Effector memory CD4-positive, alpha-beta T cell (primary cell): ENCODE results near the gene PLCE1.

Source experiments
- DNase-seq, 3 donors: peaks; one replicate each; pipeline ENCODE4 v3.0.0-alpha.2; 2020
- H3K27ac ChIP-seq: 2 replicates; pipeline ENCODE4 v1.7.0; 2013; ENCODE audit warnings: mild to moderate bottlenecking, low read length, moderate library complexity; ENCODE audit not compliant: insufficient read depth, poor library complexity, severe bottlenecking
- H3K27me3 ChIP-seq: replicated peaks from 2 replicates; pipeline ENCODE4 v1.7.0; 2013; ENCODE audit warnings: mild to moderate bottlenecking, low read length; ENCODE audit not compliant: insufficient read depth, control insufficient read depth, poor library complexity, severe bottlenecking
- H3K36me3 ChIP-seq: 2 replicates; pipeline ENCODE4 v1.7.0; 2013; ENCODE audit warnings: mild to moderate bottlenecking, low read length, moderate library complexity; ENCODE audit not compliant: control insufficient read depth, insufficient read depth
- H3K4me1 ChIP-seq: 2 replicates; pipeline ENCODE4 v1.7.0; 2013; ENCODE audit warnings: low read length, mild to moderate bottlenecking; ENCODE audit not compliant: control insufficient read depth, insufficient read depth, poor library complexity, severe bottlenecking
- H3K4me3 ChIP-seq: 2 replicates; pipeline ENCODE4 v1.7.0; 2013; ENCODE audit warnings: low read length, low read depth, mild to moderate bottlenecking; ENCODE audit not compliant: insufficient read depth, poor library complexity, severe bottlenecking
- H3K9me3 ChIP-seq: 2 replicates; pipeline ENCODE4 v1.7.0; 2013; ENCODE audit warnings: mild to moderate bottlenecking, low read length, moderate library complexity; ENCODE audit not compliant: control insufficient read depth

Gene PLCE1

DNA sequence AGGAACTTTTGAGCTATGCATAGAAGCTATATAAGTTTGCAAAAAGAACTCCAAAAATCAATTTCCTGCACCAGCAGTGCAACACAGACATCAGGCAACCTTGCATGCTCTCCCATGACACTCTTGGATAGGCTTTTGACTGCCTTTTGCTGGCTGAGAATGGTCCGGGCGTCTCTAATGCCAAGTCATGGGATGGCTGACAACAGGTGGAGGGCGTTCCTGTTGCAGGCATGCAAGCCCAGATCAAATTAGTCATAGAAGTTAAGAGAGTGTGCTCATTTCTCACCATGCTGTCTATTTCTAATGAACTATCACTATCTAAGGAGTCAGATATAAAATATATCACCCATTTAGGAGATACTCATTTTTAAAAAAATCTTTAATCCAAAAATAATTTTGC is 8.4 kb downstream of the PLCE1 start:
- no peaks in the 10 kb centered on the region for H3K9me3 ChIP-seq
- no peaks in the 10 kb centered on the region for H3K36me3 ChIP-seq
- no peak overlapping the region for H3K27ac ChIP-seq
- H3K27me3 ChIP-seq = no peaks in the 10 kb centered on the region
- no peak for DNase-seq
- H3K4me3 ChIP-seq = no peak overlapping the region
- H3K4me1 ChIP-seq = no peaks in the 10 kb centered on the region

DNA sequence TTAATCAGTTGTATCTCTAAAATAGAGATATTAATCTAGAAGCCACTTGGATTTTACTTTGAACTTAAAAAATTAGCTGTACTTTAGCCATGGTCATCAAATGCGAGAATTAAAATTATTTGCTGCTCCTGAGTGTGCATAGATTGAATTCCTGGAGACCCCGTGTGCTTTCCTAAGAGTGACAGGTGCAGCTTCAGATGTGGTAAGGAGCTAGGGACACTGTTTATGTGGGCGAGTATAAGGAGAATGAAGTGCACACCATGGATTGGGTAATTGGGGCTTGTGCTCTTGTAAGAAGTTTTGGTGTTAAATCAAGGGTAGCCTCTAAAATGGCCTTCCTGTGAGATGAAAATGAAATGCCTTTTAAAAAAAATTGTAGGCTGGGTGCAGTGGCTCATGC is 9.8 kb downstream of the PLCE1 start:
- Histone ChIP-seq H3K27me3 (no peaks in the 10 kb centered on the region), H3K36me3 (no peaks in the 10 kb centered on the region), H3K4me3 (no peak overlapping the region), H3K4me1 (no peaks in the 10 kb centered on the region), H3K27ac (no peak overlapping the region), H3K9me3 (no peaks in the 10 kb centered on the region)
- DNase-seq = no peak

DNA sequence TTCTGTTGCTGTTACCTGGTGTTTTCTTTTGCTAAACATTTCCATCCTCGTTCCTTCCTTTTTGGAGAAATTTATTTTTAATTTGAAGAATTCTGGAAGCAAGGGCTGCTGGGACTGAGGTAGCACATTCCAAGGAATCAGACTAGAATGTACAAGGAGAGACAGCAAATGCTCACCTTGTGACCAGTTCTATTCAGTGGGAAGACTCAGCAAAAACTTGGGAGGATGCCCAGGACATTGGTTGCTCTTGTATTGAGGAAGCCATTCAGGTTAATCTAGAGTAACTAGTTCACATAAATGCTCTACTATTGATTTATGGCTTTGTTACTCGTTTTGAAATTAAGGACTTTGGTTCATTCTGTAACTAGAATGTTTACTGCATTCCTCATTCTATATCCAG is 11.3 kb downstream of the PLCE1 start:
- Histone ChIP-seq H3K27ac (no peak overlapping the region), H3K27me3 (no peaks in the 10 kb centered on the region), H3K36me3 (no peaks in the 10 kb centered on the region), H3K4me3 (no peak overlapping the region), H3K9me3 (no peaks in the 10 kb centered on the region), H3K4me1 (no peaks in the 10 kb centered on the region)
- no peak for DNase-seq

DNA sequence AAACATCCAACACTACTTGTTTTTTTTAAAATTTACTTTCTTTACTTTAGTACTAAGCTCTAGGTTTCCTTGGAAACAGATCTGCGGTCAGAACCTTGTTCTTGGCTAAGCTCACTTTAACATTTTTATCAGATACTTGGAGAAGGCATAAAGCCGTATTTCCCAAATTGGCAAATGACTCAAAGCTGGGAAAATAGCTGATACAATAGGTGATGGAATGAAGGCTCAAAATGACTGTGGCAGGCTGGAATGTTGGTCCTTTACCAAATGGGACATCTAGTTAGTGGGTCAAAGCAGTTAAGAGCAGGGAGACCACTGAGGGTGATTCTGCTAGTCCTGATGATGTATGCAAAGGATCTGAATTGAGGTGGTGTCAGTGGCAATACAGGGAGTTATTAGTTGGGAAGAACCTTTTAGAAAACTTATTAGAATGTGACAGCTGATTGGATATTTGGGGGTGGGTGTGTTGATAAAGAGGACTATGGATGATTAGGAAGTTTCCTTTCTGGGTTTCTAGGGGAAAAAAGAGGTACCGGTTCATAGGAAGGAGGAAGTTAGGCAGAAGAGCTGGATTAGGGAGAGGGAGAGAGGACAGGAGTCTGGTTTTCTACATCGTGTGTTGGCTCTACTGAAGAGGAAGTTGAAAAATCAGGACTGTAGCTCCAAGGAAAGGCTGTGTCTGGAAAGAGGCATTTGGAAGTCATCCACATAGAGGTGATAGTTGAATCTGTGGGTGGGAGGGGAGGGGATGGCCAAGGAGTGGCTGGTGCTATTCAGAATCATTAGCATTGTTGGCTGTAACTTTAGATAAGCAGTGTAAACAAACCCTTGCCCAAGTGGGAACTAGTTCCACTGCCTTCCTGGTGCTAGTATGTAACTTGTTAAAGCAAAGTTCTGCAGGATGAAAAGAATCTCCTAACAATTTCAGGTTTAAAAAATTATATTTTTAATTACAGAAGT is 13.1 kb downstream of the PLCE1 start:
- no peaks in the 10 kb centered on the region for H3K27me3 ChIP-seq
- no peaks in the 10 kb centered on the region for H3K36me3 ChIP-seq
- H3K9me3 ChIP-seq = no peaks in the 10 kb centered on the region
- H3K27ac ChIP-seq = no peak overlapping the region
- no peak overlapping the region for H3K4me3 ChIP-seq
- no peak for DNase-seq
- no peaks in the 10 kb centered on the region for H3K4me1 ChIP-seq

DNA sequence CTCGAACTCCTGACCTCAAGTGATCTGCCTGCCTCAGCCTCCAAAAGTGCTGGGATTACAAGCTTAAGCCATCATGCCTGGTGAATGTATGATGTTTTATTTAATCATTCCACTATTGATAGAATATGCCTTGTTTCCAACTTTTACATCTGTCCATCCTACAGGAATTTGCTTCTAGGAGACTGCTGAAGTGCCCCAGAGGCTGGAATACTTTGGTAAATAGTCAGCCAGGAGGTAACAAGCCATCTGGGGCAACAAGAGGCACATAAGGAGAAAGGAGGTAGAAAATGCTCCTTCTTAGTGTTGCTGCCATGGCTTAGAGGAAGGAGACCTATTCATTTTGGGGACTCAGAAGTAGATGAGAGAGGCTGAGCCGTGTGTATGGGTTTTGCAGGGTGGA is 14.8 kb downstream of the PLCE1 start:
- Histone ChIP-seq H3K9me3 (no peaks in the 10 kb centered on the region), H3K27ac (no peak overlapping the region), H3K36me3 (no peaks in the 10 kb centered on the region), H3K4me3 (no peak overlapping the region), H3K4me1 (no peaks in the 10 kb centered on the region), H3K27me3 (no peaks in the 10 kb centered on the region)
- no peak for DNase-seq

DNA sequence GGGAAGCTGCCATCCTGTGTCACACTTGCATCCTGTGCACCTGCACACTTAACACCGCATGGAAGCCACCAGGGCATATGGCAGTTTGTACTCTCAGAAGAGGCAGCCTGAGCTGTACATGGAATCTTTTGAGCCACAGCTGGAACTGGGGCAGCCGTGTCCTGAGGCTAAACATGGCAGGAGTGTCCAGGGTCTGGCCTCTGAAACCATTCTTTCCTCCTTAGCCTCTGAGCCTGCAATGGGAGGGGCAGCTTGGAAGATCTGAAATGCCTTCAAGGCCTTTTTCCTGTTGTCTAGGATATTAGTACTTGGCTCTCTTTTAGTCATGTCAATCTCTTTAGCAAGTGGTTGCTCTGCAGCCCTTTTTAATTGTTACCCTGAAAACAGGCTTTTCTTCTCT is 16.4 kb downstream of the PLCE1 start:
- no peak overlapping the region for H3K27ac ChIP-seq

DNA sequence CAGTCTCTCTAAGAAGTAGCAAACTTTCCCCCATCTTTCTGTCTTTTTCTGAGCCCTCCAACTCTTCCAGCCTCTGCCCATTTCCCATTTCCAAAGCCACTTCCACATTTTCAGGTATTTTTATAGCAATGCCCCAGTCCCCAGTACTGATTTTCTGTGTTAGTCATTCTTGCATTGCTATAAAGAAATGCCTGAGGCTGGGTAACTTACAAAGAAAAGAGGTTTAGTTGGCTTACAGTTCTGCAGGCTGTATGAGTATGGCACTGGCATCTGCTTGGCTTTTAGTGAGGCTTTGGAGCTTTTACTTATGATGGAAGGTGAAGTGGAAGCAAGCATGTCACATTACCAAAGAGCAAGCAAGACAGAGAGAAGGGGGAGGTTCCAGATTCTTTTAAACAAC is 17.2 kb downstream of the PLCE1 start:
- Histone ChIP-seq H3K4me3 (no peak overlapping the region), H3K27me3 (no peaks in the 10 kb centered on the region), H3K36me3 (no peaks in the 10 kb centered on the region), H3K27ac (no peak overlapping the region), H3K9me3 (no peaks in the 10 kb centered on the region), H3K4me1 (no peaks in the 10 kb centered on the region)
- DNase-seq = no peak

More for the DNA sequence above, 16.4 kb downstream of the PLCE1 start:
- no peak for DNase-seq
- Histone ChIP-seq H3K27me3 (no peaks in the 10 kb centered on the region), H3K4me3 (no peak overlapping the region), H3K36me3 (no peaks in the 10 kb centered on the region), H3K4me1 (no peaks in the 10 kb centered on the region), H3K9me3 (no peaks in the 10 kb centered on the region)

DNA sequence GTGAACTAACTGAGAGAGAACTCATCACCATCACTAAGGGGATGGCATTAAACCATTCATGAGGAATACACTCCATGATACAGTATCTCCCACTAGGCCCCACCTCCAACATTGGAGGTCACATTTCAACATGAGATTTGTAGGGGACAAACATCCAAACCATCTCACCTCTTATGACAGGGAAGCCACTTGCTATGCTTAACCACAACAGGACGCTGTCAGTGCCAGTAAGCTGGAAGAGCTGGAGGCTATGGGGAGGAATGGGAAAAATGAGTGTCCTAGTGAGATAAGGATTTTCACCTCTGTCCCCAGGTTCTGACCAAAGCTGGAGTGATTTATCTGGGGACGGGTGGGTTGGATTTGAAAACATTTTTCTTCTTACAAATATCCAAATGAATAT is 17.6 kb downstream of the PLCE1 start:
- no peak for DNase-seq
- H3K4me3 ChIP-seq = no peak overlapping the region
- no peaks in the 10 kb centered on the region for H3K27me3 ChIP-seq
- H3K4me1 ChIP-seq = no peaks in the 10 kb centered on the region
- no peaks in the 10 kb centered on the region for H3K36me3 ChIP-seq
- H3K27ac ChIP-seq = no peak overlapping the region
- H3K9me3 ChIP-seq = no peaks in the 10 kb centered on the region

DNA sequence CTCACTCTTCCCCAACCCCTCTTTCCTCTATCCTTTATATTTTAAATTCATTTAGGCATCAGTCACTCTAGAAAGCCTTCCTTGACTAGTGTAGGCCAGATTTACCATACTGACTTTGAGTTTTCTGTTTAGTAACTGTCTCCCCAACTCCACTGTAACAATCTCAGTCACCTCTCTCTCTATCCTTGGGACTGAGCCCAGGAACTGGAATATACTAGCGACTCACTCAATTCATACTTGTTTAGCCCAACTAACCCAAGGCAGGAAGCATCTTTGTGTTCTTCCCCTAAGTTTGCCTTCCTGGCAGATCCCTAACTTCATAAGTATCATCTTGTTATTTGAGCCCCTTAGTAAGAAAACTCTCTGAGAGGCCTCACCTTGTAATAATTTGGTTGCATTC is 19.1 kb downstream of the PLCE1 start:
- no peak overlapping the region for H3K4me3 ChIP-seq

DNA sequence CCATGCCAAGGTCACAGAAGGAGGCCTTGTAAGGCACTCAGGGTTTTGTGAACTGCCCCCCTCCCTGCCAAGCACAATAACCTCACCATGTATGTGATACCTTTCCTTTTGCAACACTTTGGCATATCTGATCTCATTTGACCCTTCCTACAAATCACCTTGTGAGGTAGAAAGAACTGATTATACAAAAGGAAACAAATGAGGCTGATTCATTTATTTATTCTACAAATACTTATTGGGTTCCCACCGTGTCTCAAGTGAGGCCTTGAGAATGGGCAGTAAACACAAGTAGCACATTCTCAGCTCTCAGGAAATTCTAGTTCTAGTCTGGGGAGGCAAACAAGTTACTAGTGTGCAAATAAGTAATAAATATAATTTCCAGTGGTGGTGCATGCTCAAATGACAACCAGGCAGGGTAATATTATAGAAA is 19.6 kb downstream of the PLCE1 start:
- H3K27ac ChIP-seq = no peak overlapping the region
- no peak overlapping the region for H3K4me3 ChIP-seq
- no peaks in the 10 kb centered on the region for H3K9me3 ChIP-seq
- no peaks in the 10 kb centered on the region for H3K36me3 ChIP-seq
- no peaks in the 10 kb centered on the region for H3K27me3 ChIP-seq
- no peaks in the 10 kb centered on the region for H3K4me1 ChIP-seq
- DNase-seq = no peak

More for the DNA sequence above, 19.1 kb downstream of the PLCE1 start:
- DNase-seq = no peak
- H3K9me3 ChIP-seq = no peaks in the 10 kb centered on the region
- H3K4me1 ChIP-seq = no peaks in the 10 kb centered on the region
- H3K27me3 ChIP-seq = no peaks in the 10 kb centered on the region
- H3K36me3 ChIP-seq = no peaks in the 10 kb centered on the region
- no peak overlapping the region for H3K27ac ChIP-seq
